Neutrophil (primary cell): Measurements from ENCODE around the gene BDNF.

Source experiments
- H3K27ac ChIP-seq: fragments of 200-600 bp; sonication (generic); 2 replicates; pipeline ENCODE4 v1.5.1; 2016; ENCODE audit warnings: mild to moderate bottlenecking, moderate library complexity
- H3K27me3 ChIP-seq: fragments of 200-600 bp; sonication (generic); 2 replicates; pipeline ENCODE4 v1.6.0; 2016; ENCODE audit warnings: mild to moderate bottlenecking
- H3K36me3 ChIP-seq: fragments of 200-600 bp; sonication (generic); 2 replicates; pipeline ENCODE4 v1.5.1; 2017
- H3K4me1 ChIP-seq, 2 experiments: fragments of 200-600 bp in 1 of 2; sonication (generic) in 1 of 2; 1 replicate in 1 of 2; 2 replicates in 1 of 2; pipeline versions ENCODE4 v1.5.1 to v1.6.1; 2013 to 2016; ENCODE audit warnings: low read depth in 1 of 2, low read length in 1 of 2, mild to moderate bottlenecking in 1 of 2, moderate library complexity in 1 of 2; ENCODE audit not compliant: control insufficient read depth in 1 of 2, insufficient read depth in 1 of 2
- H3K4me3 ChIP-seq, 2 experiments: fragments of 200-600 bp in 1 of 2; sonication (generic) in 1 of 2; 1 replicate in 1 of 2; 2 replicates in 1 of 2; pipeline ENCODE4 v1.5.1; 2013 to 2016; ENCODE audit warnings: low read depth in 1 of 2, low read length in 1 of 2, mild to moderate bottlenecking in 1 of 2, moderate library complexity in 1 of 2
- H3K9me3 ChIP-seq: fragments of 200-600 bp; sonication (generic); 2 replicates; pipeline ENCODE4 v1.5.1; 2016
- TF ChIP-seq, protein P1 (sequence below): fragments of 200-600 bp; sonication (generic); IDR thresholded peaks from 2 replicates; pipeline ENCODE4 v1.5.1; 2016; ENCODE audit warnings: antibody characterized with exemption

Gene BDNF

DNA sequence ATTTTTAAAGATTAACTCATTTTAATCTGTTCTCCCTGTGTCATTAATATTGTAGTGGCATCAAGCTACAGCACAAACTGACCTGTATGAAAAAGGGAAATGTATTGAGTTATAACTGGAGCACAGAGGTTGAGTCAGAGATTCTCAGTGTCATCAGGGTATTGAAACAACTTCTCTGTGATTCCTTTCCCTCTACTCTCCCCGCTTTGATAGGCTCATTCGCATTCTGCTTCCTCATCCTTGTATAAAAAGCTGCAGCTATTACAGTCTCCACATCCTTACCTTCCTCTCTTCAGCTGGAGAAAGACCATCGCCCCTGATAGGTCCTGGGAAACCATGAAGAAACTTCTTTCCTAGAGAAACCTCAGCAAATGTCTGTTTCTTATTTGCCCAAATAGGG, 90.0 kb downstream of the BDNF start:
- Histone ChIP-seq H3K36me3 (no peaks in the 10 kb centered on the region), H3K4me3 (no peak overlapping the region), H3K27me3 (no peaks in the 10 kb centered on the region), H3K4me1 (no peaks in the 10 kb centered on the region), H3K27ac (no peak overlapping the region), H3K9me3 (no peaks in the 10 kb centered on the region)
- TF ChIP-seq, protein P1, sequence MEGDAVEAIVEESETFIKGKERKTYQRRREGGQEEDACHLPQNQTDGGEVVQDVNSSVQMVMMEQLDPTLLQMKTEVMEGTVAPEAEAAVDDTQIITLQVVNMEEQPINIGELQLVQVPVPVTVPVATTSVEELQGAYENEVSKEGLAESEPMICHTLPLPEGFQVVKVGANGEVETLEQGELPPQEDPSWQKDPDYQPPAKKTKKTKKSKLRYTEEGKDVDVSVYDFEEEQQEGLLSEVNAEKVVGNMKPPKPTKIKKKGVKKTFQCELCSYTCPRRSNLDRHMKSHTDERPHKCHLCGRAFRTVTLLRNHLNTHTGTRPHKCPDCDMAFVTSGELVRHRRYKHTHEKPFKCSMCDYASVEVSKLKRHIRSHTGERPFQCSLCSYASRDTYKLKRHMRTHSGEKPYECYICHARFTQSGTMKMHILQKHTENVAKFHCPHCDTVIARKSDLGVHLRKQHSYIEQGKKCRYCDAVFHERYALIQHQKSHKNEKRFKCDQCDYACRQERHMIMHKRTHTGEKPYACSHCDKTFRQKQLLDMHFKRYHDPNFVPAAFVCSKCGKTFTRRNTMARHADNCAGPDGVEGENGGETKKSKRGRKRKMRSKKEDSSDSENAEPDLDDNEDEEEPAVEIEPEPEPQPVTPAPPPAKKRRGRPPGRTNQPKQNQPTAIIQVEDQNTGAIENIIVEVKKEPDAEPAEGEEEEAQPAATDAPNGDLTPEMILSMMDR: no peak

DNA sequence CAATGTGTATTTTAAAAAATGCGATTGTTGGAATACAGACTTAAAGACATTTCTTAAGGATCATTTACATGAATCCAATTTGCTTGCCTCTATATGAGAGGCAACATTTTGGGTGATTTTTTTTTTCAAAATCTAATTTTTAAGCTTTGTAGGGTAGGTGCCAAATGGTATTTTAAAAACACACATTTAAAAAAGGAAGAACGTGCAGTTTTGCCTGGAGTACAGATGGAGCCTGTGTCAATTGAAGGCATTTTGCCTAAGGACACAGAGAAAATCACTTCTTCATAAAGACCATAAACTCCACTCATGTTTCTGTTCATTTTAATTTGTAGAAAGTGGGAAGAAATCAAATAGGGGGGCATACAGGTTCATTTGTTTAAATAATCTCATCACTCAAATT, 91.3 kb downstream of the BDNF start:
- no peak overlapping the region for H3K4me3 ChIP-seq
- H3K9me3 ChIP-seq: no peaks in the 10 kb centered on the region
- H3K27me3 ChIP-seq: no peaks in the 10 kb centered on the region
- TF ChIP-seq, protein P1: no peak
- no peak overlapping the region for H3K27ac ChIP-seq
- no peaks in the 10 kb centered on the region for H3K36me3 ChIP-seq
- H3K4me1 ChIP-seq: no peaks in the 10 kb centered on the region

DNA sequence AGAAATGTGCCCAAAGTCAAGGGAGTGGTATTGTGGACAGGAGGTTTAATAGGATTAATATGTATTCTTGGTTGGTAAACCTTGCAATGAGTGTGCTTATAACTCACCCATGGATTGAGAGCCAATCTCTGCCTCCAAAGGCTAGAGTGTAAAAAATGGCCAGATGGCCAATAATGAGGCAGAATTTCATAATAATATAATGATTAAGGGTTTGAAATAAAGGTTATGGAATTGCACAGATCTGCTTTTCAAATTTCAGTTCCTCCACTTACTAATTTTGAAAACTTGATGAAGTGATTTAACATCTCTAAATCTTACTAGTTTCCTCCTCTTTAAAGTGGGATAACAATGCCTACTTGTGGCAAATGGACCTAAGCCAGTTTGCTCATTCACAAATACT, 94.8 kb downstream of the BDNF start:
- H3K27ac ChIP-seq: no peak overlapping the region
- no peaks in the 10 kb centered on the region for H3K36me3 ChIP-seq
- TF ChIP-seq, protein P1: no peak
- no peak overlapping the region for H3K4me3 ChIP-seq
- no peaks in the 10 kb centered on the region for H3K4me1 ChIP-seq
- H3K9me3 ChIP-seq: no peaks in the 10 kb centered on the region
- H3K27me3 ChIP-seq: no peaks in the 10 kb centered on the region
